Stimulated activated CD8-positive, alpha-beta memory T cell treated with anti-CD3 and anti-CD28 coated beads, Interleukin-4, amount 100 ng/mL, for 1 hour (primary cell): ENCODE measurements around the gene BRD7.

Experiments used
- DNase-seq, 2 donors: peaks; one replicate each; pipeline ENCODE4 v3.0.0-alpha.2; 2020; ENCODE audit warnings: low read depth in 2 of 2, low spot score in 1 of 2

Gene BRD7

GRCh38 chr16:50323335-50324011, 45.3 kb downstream of the BRD7 start:
- no peak for DNase-seq

- no peak for DNase-seq
Measured at GRCh38 chr16:50322333-50322732, 46.5 kb downstream of the BRD7 start.

GRCh38 chr16:50320310-50320709, 48.5 kb downstream of the BRD7 start:
- DNase-seq = no peak

GRCh38 chr16:50318796-50319578, 49.8 kb downstream of the BRD7 start:
- DNase-seq = no peak

GRCh38 chr16:50316848-50317630, 51.7 kb downstream of the BRD7 start:
- no peak for DNase-seq

- DNase-seq = no peak
Measured at GRCh38 chr16:50316102-50316847, 52.5 kb downstream of the BRD7 start.

- no peak for DNase-seq
Measured at GRCh38 chr16:50315346-50315997, 53.3 kb downstream of the BRD7 start.

GRCh38 chr16:50314665-50315064, 54.1 kb downstream of the BRD7 start:
- no peak for DNase-seq

- DNase-seq = peak; percentile 18 to 34
Measured at GRCh38 chr16:50313596-50314478, 55.0 kb downstream of the BRD7 start.

- DNase-seq = no peak
Measured at GRCh38 chr16:50311891-50312501, 56.8 kb downstream of the BRD7 start.

GRCh38 chr16:50311134-50311528, 57.7 kb downstream of the BRD7 start:
- DNase-seq = no peak

- no peak for DNase-seq
Measured at GRCh38 chr16:50310308-50311133, 58.3 kb downstream of the BRD7 start.

- DNase-seq = no peak
Measured at GRCh38 chr16:50309527-50310307, 59.1 kb downstream of the BRD7 start.

GRCh38 chr16:50309156-50309526, 59.6 kb downstream of the BRD7 start:
- no peak for DNase-seq

GRCh38 chr16:50308237-50308965, 60.4 kb downstream of the BRD7 start:
- DNase-seq = no peak

- no peak for DNase-seq
Measured at GRCh38 chr16:50306287-50306686, 62.5 kb downstream of the BRD7 start.

- no peak for DNase-seq
Measured at GRCh38 chr16:50305441-50306061, 63.2 kb downstream of the BRD7 start.
